K562 (cell line): Measurements from ENCODE around the gene RBM18. TPM values are rescaled to one million over a fixed set of nuclear protein-coding genes. Genes with fewer than 3 reads are reported as not detected.

ENCODE experiments used
- ARNT ChIP-seq, 2 experiments: fragments of 450-650 bp; IDR thresholded peaks; 2 replicates each; pipeline ENCODE4 v1.6.1; 2016; ENCODE audit warnings: mild to moderate bottlenecking in 1 of 2
- MCM3 ChIP-seq: fragments of 450-650 bp; IDR thresholded peaks from 2 replicates; pipeline ENCODE4 v1.6.1; 2016
- MEIS2 ChIP-seq: fragments of 450-650 bp; IDR thresholded peaks from 2 replicates; pipeline ENCODE4 v1.6.1; 2014; ENCODE audit warnings: mild to moderate bottlenecking; ENCODE audit not compliant: partially characterized antibody
- NR4A1 ChIP-seq, 2 experiments: fragments of 250-450 bp in 1 of 2; fragments of 450-650 bp in 1 of 2; sonication (Bioruptor Pico) in 1 of 2; IDR thresholded peaks; 2 replicates each; pipeline versions ENCODE4 v1.4.0 to v1.6.1; 2016 to 2020; ENCODE audit warnings: mild to moderate bottlenecking in 2 of 2, missing compliant biosample characterization in 1 of 2, missing genetic modification characterization in 1 of 2, moderate library complexity in 1 of 2
- POLR2AphosphoS2 ChIP-seq: IDR thresholded peaks from 2 replicates; pipeline ENCODE4 v1.6.1; 2012; ENCODE audit warnings: low read length, improper control_type of control experiment
- SMAD1 ChIP-seq: fragments of 150-350 bp; IDR thresholded peaks from 2 replicates; pipeline ENCODE4 v1.6.1; 2014; ENCODE audit warnings: low read length, low read depth; ENCODE audit not compliant: partially characterized antibody
- SP1 ChIP-seq: sonication (generic); formaldehyde crosslinking; IDR thresholded peaks from 2 replicates; pipeline ENCODE4 v1.8.1; 2022; ENCODE audit warnings: mild to moderate bottlenecking, missing genetic modification reagents
- STAG1 ChIP-seq: sonication (generic); formaldehyde crosslinking; IDR thresholded peaks from 2 replicates; pipeline ENCODE4 v1.5.0; 2020; ENCODE audit warnings: missing genetic modification reagents, borderline replicate concordance
- TAF1 ChIP-seq: IDR thresholded peaks from 2 replicates; pipeline ENCODE4 v1.6.1; 2011; ENCODE audit warnings: mild to moderate bottlenecking, low read length, moderate library complexity; ENCODE audit not compliant: insufficient read depth, control insufficient read depth, severe bottlenecking; ENCODE audit errors: extremely low read depth
- ZBTB1 ChIP-seq: sonication (generic); formaldehyde crosslinking; IDR thresholded peaks from 2 replicates; pipeline ENCODE4 v1.8.1; 2023; ENCODE audit warnings: missing genetic modification reagents, low read depth, mild to moderate bottlenecking, borderline replicate concordance
- ZFP30 ChIP-seq: fragments of 250-450 bp; sonication (Bioruptor Pico); IDR thresholded peaks from 2 replicates; pipeline ENCODE4 v1.8.0; 2022; ENCODE audit warnings: moderate library complexity, mild to moderate bottlenecking, inconsistent platforms, borderline replicate concordance
- ZNF212 ChIP-seq: fragments of 450-650 bp; formaldehyde crosslinking; IDR thresholded peaks from 2 replicates; pipeline ENCODE4 v1.4.0; 2020; ENCODE audit warnings: mild to moderate bottlenecking
- ZNF23 ChIP-seq: fragments of 250-450 bp; sonication (Bioruptor Pico); IDR thresholded peaks from 2 replicates; pipeline ENCODE4 v1.4.0; 2020; ENCODE audit warnings: mild to moderate bottlenecking
- ZNF232 ChIP-seq: sonication (generic); formaldehyde crosslinking; IDR thresholded peaks from 2 replicates; pipeline ENCODE4 v1.8.0; 2022; ENCODE audit warnings: mild to moderate bottlenecking, missing genetic modification reagents
- ZNF57 ChIP-seq: fragments of 450-650 bp; formaldehyde crosslinking; IDR thresholded peaks from 2 replicates; pipeline ENCODE4 v1.4.0; 2020; ENCODE audit warnings: mild to moderate bottlenecking, moderate library complexity
- polyA plus RNA-seq, 8 experiments: library from polyadenylated mRNA; depleted of rRNA in 4 of 8; stranded (reverse) in 5 of 8; unstranded in 3 of 8; fragments of >200 nt; fragmentation: Nextera tagmentation in 2 of 8; fragmentation: Illumina TruSeq in 1 of 8; extraction: Ambion mirVana in 2 of 8; extraction: Trizol in 1 of 8; gene quantifications; 2 replicates each; pipeline versions ENCODE4 v1.2.1 to v1.2.3, GENCODE V29; 2011 to 2014; ENCODE audit warnings: inconsistent platforms in 1 of 8, missing spikeins in 1 of 8
- total RNA-seq, 7 experiments: library from RNA; depleted of rRNA in 6 of 7; stranded (reverse); fragments of >200 nt in 6 of 7; fragmentation: Illumina TruSeq in 2 of 7; extraction: Trizol in 2 of 7; gene quantifications; 2 replicates each; pipeline versions ENCODE4 v1.2.1 to v1.2.3, GENCODE V29; 2011 to 2021; ENCODE audit warnings: low replicate concordance in 1 of 7
- TF ChIP-seq, protein P1 (sequence below): IDR thresholded peaks from 2 replicates; pipeline ENCODE4 v1.6.1; 2011; ENCODE audit not compliant: insufficient read length; ENCODE audit errors: extremely low read depth
- TF ChIP-seq, protein P2 (sequence below), 2 experiments: fragments of 450-650 bp in 1 of 2; sonication (generic) in 1 of 2; formaldehyde crosslinking; conservative IDR thresholded peaks; 2 replicates each; pipeline versions ENCODE4 v1.4.0 to v1.8.1; 2020 to 2022; ENCODE audit warnings: mild to moderate bottlenecking in 1 of 2, missing genetic modification reagents in 1 of 2
- TF ChIP-seq, protein P3 (sequence below): sonication (generic); formaldehyde crosslinking; IDR thresholded peaks from 2 replicates; pipeline ENCODE4 v1.8.1; 2023; ENCODE audit warnings: mild to moderate bottlenecking, missing genetic modification reagents
- TF ChIP-seq, protein P4 (sequence below), 2 experiments: IDR thresholded peaks; 2 replicates each; pipeline ENCODE4 v1.6.1; 2012; ENCODE audit warnings: improper control_type of control experiment in 2 of 2, low read depth in 2 of 2, low read length in 2 of 2, borderline replicate concordance in 1 of 2
- TF ChIP-seq, protein P5 (sequence below): fragments of 450-650 bp; IDR thresholded peaks from 2 replicates; pipeline ENCODE4 v1.6.1; 2014; ENCODE audit warnings: low read depth, mild to moderate bottlenecking, moderate library complexity, borderline replicate concordance

The RBM18 gene
- total and polyA plus RNA-seq, 9 of the 15 experiments (the other 6 are each of a cell fraction or from before 2014, with no cell fraction given), result 7.9 to 86.3 (median 34.0) TPM

DNA sequence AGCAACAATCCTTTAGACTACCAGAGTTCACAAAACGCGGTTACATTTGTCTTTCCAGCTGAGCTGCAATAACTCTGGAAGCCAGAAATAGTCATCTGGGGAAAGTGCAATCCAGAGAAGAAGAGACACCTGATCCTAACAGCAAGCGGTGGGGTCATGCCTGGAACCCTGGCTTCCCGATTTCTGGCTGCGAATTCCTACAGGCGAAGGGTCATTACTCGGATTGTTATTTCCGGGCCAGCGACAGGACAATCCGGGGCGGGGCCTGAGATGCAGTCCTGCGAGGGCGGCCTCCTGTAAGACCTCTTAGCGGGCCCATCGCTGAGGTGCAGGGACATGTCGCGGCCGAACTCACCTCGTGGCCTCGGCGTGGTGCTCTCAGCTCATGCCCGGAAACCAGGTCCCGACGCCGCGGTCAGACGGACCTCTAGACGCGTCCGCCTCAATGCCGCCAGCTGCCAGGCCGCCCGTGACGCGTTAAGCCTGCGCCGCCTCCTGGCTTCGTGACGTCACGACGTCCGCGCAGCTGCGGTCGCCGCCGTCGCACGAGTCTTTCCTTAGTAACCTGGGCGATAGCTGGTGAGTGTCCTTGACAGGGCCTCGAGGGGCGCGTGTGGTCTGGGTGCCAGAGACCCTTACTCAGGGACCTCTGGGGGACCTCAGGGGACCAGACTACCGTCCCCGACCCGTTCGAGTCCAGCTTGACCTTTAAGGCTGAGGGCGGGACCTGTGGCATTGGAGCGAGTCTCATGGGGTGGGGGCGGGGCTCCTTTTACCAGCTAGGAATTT, at the start of gene RBM18, which contains the start of gene MRRF (continued):
- TF ChIP-seq ZBTB1 (no peak; the same call in 1 of the 2 replicates), ZFP30 (CRISPR knock-in tag) (no peak), ZNF23 (CRISPR knock-in tag) (no peak), STAG1 (CRISPR knock-in tag) (no peak), SP1 (peak; percentile 82), SMAD1 (no peak), MCM3 (no peak), ZNF212 (CRISPR knock-in tag) (no peak), TAF1 (peak; percentile 90), NR4A1 (CRISPR knock-in tag; IDR thresholded peaks at IDR 0.05) (no peak), NR4A1 (tag; IDR thresholded peaks at IDR 0.05) (no peak), ZNF232 (peak; percentile 41; the same call in 1 of the 2 replicates), ZNF57 (no peak), MEIS2 (peak; percentile 14), POLR2AphosphoS2 (no peak), ARNT (IDR thresholded peaks at IDR 0.05) (no peak)
- TF ChIP-seq, protein P1, sequence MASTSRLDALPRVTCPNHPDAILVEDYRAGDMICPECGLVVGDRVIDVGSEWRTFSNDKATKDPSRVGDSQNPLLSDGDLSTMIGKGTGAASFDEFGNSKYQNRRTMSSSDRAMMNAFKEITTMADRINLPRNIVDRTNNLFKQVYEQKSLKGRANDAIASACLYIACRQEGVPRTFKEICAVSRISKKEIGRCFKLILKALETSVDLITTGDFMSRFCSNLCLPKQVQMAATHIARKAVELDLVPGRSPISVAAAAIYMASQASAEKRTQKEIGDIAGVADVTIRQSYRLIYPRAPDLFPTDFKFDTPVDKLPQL, result no peak
- TF ChIP-seq, protein P2, sequence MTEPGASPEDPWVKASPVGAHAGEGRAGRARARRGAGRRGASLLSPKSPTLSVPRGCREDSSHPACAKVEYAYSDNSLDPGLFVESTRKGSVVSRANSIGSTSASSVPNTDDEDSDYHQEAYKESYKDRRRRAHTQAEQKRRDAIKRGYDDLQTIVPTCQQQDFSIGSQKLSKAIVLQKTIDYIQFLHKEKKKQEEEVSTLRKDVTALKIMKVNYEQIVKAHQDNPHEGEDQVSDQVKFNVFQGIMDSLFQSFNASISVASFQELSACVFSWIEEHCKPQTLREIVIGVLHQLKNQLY (CRISPR knock-in tag; conservative IDR thresholded peaks at IDR 0.05), result no peak
- TF ChIP-seq, protein P3, sequence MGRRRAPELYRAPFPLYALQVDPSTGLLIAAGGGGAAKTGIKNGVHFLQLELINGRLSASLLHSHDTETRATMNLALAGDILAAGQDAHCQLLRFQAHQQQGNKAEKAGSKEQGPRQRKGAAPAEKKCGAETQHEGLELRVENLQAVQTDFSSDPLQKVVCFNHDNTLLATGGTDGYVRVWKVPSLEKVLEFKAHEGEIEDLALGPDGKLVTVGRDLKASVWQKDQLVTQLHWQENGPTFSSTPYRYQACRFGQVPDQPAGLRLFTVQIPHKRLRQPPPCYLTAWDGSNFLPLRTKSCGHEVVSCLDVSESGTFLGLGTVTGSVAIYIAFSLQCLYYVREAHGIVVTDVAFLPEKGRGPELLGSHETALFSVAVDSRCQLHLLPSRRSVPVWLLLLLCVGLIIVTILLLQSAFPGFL, result no peak
- TF ChIP-seq, protein P4, sequence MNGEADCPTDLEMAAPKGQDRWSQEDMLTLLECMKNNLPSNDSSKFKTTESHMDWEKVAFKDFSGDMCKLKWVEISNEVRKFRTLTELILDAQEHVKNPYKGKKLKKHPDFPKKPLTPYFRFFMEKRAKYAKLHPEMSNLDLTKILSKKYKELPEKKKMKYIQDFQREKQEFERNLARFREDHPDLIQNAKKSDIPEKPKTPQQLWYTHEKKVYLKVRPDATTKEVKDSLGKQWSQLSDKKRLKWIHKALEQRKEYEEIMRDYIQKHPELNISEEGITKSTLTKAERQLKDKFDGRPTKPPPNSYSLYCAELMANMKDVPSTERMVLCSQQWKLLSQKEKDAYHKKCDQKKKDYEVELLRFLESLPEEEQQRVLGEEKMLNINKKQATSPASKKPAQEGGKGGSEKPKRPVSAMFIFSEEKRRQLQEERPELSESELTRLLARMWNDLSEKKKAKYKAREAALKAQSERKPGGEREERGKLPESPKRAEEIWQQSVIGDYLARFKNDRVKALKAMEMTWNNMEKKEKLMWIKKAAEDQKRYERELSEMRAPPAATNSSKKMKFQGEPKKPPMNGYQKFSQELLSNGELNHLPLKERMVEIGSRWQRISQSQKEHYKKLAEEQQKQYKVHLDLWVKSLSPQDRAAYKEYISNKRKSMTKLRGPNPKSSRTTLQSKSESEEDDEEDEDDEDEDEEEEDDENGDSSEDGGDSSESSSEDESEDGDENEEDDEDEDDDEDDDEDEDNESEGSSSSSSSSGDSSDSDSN (IDR thresholded peaks at IDR 0.05; ENCODE audit: borderline replicate concordance in 1 of 2, low read depth in 2 of 2, low read length in 2 of 2), result no peak
- TF ChIP-seq, protein P5, sequence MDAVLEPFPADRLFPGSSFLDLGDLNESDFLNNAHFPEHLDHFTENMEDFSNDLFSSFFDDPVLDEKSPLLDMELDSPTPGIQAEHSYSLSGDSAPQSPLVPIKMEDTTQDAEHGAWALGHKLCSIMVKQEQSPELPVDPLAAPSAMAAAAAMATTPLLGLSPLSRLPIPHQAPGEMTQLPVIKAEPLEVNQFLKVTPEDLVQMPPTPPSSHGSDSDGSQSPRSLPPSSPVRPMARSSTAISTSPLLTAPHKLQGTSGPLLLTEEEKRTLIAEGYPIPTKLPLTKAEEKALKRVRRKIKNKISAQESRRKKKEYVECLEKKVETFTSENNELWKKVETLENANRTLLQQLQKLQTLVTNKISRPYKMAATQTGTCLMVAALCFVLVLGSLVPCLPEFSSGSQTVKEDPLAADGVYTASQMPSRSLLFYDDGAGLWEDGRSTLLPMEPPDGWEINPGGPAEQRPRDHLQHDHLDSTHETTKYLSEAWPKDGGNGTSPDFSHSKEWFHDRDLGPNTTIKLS, result peak; percentile 69; the same call in 1 of the 2 replicates
